ENCODE results near the gene RPAP2.
"Not testable (repeated sequence)": the region's sequence is repeated elsewhere in the genome, so short reads cannot be mapped to it uniquely, and the experiment has no call there.

The RPAP2 gene

GRCh38 chr1:92323473-92324453 is 24.9 kb downstream of the RPAP2 start:
- DNase-seq = no peak

- DNase-seq = no peak
Observed at GRCh38 chr1:92324784-92325183, 25.9 kb downstream of the RPAP2 start.

- no peak for DNase-seq
Observed at GRCh38 chr1:92326681-92327080, 27.8 kb downstream of the RPAP2 start.

GRCh38 chr1:92327794-92328193 is 28.9 kb downstream of the RPAP2 start:
- no peak for DNase-seq

GRCh38 chr1:92329347-92330129 is 30.7 kb downstream of the RPAP2 start:
- DNase-seq = no peak

GRCh38 chr1:92333668-92334067 is 34.8 kb downstream of the RPAP2 start:
- DNase-seq = no peak

GRCh38 chr1:92340154-92340553 is 41.3 kb downstream of the RPAP2 start:
- no peak for DNase-seq

GRCh38 chr1:92342401-92342800 is 43.5 kb downstream of the RPAP2 start:
- DNase-seq = no peak

- DNase-seq = no peak
Observed at GRCh38 chr1:92343061-92343460, 44.2 kb downstream of the RPAP2 start.

GRCh38 chr1:92346866-92347640 is 48.2 kb downstream of the RPAP2 start:
- no peak for DNase-seq

- DNase-seq = no peak
Observed at GRCh38 chr1:92352856-92353255, 54.0 kb downstream of the RPAP2 start.

- no peak for DNase-seq
Observed at GRCh38 chr1:92354259-92354658, 55.4 kb downstream of the RPAP2 start.

- DNase-seq = no peak
Observed at GRCh38 chr1:92356956-92357355, 58.1 kb downstream of the RPAP2 start.

- not testable (repeated sequence) for DNase-seq
Observed at GRCh38 chr1:92359382-92359781, 60.5 kb downstream of the RPAP2 start.

- no peak for DNase-seq
Observed at GRCh38 chr1:92359986-92360385, 61.1 kb downstream of the RPAP2 start.

GRCh38 chr1:92362970-92363369 is 64.1 kb downstream of the RPAP2 start:
- no peak for DNase-seq

GRCh38 chr1:92363401-92363800 is 64.5 kb downstream of the RPAP2 start:
- no peak for DNase-seq

- no peak for DNase-seq
Observed at GRCh38 chr1:92365378-92366039, 66.7 kb downstream of the RPAP2 start.

- DNase-seq = no peak
Observed at GRCh38 chr1:92366040-92366395, 67.2 kb downstream of the RPAP2 start.

- DNase-seq = no peak
Observed at GRCh38 chr1:92367496-92367895, 68.6 kb downstream of the RPAP2 start.

GRCh38 chr1:92372164-92372563 is 73.3 kb downstream of the RPAP2 start:
- no peak for DNase-seq

GRCh38 chr1:92374223-92374622 is 75.4 kb downstream of the RPAP2 start:
- no peak for DNase-seq

- DNase-seq = no peak
Observed at GRCh38 chr1:92376345-92376744, 77.5 kb downstream of the RPAP2 start.

All from activated CD4-positive, alpha-beta T cell treated with anti-CD3 and anti-CD28 coated beads, Interleukin-2, amount 50 U/mL, for 4 hours (primary cell).